HG02763 (cell line): ENCODE results near the gene CREB5.
A peak's percentile ranks its signal among the peaks of the same experiment; 100 is the strongest.

ENCODE experiments used
- ATAC-seq: cut with Tn5 transposase; IDR thresholded peaks from one replicate; pipeline ENCODE4 v1.9.1; 2021; ENCODE audit warnings: mild to moderate bottlenecking, moderate library complexity; ENCODE audit not compliant: unreplicated experiment

The CREB5 gene

GRCh38 chr7:28701731-28702130, 289.4 kb downstream of the CREB5 start:
- no peak for ATAC-seq

- no peak for ATAC-seq
These were observed 289.9 kb downstream of the CREB5 start for GRCh38 chr7:28702171-28702570.

GRCh38 chr7:28703037-28703765, 290.9 kb downstream of the CREB5 start:
- no peak for ATAC-seq

GRCh38 chr7:28704706-28705105, 292.4 kb downstream of the CREB5 start:
- no peak for ATAC-seq

- ATAC-seq = peak; percentile 86
These were observed 293.0 kb downstream of the CREB5 start for GRCh38 chr7:28705350-28705749.

GRCh38 chr7:28706584-28706983, 294.3 kb downstream of the CREB5 start:
- ATAC-seq = no peak

GRCh38 chr7:28707291-28707690, 295.0 kb downstream of the CREB5 start:
- no peak for ATAC-seq

- ATAC-seq = no peak
These were observed 296.0 kb downstream of the CREB5 start for GRCh38 chr7:28708033-28708951.

- ATAC-seq = no peak
These were observed 297.4 kb downstream of the CREB5 start for GRCh38 chr7:28709748-28710147.

GRCh38 chr7:28711114-28711513, 298.8 kb downstream of the CREB5 start:
- no peak for ATAC-seq

- ATAC-seq = no peak
These were observed 302.3 kb downstream of the CREB5 start for GRCh38 chr7:28714459-28715120.

GRCh38 chr7:28717445-28718054, 305.2 kb downstream of the CREB5 start:
- no peak for ATAC-seq

- ATAC-seq = no peak
These were observed 305.8 kb downstream of the CREB5 start for GRCh38 chr7:28718055-28718481.

- ATAC-seq = no peak
These were observed 306.2 kb downstream of the CREB5 start for GRCh38 chr7:28718545-28718944.

GRCh38 chr7:28722684-28723083, 310.4 kb downstream of the CREB5 start:
- ATAC-seq = no peak

- ATAC-seq = no peak
These were observed 311.0 kb downstream of the CREB5 start for GRCh38 chr7:28723336-28723735.

GRCh38 chr7:28724563-28724962, 312.2 kb downstream of the CREB5 start:
- no peak for ATAC-seq

- no peak for ATAC-seq
These were observed 312.8 kb downstream of the CREB5 start for GRCh38 chr7:28725045-28725642.

GRCh38 chr7:28725911-28726310, 313.6 kb downstream of the CREB5 start:
- no peak for ATAC-seq

GRCh38 chr7:28726555-28726954, 314.2 kb downstream of the CREB5 start:
- no peak for ATAC-seq

- no peak for ATAC-seq
These were observed 317.0 kb downstream of the CREB5 start for GRCh38 chr7:28729281-28729680.
